Coronary artery (tissue), 2 donors: ENCODE data around the gene SLC35A4.
"Not testable (repeated sequence)": the region's sequence is repeated elsewhere in the genome, so short reads cannot be mapped to it uniquely, and the experiment has no call there.

Source experiments
- DNase-seq: peaks from one replicate; pipeline ENCODE4 v3.0.0-alpha.2; 2017; ENCODE audit warnings: low spot score
- H3K27ac ChIP-seq, 2 donors: fragments of 200-600 bp; sonication (generic); one replicate each; pipeline ENCODE4 v1.5.1; 2016 to 2019
- H3K4me3 ChIP-seq: fragments of 200-600 bp; sonication (generic); 2 replicates; pipeline ENCODE4 v1.5.1; 2016; ENCODE audit warnings: mild to moderate bottlenecking, moderate library complexity
- TF ChIP-seq, protein P1 (sequence below): fragments of 200-600 bp; sonication (generic); IDR thresholded peaks from one replicate; pipeline ENCODE4 v1.5.1; 2019; ENCODE audit warnings: antibody characterized with exemption

SLC35A4 gene

DNA sequence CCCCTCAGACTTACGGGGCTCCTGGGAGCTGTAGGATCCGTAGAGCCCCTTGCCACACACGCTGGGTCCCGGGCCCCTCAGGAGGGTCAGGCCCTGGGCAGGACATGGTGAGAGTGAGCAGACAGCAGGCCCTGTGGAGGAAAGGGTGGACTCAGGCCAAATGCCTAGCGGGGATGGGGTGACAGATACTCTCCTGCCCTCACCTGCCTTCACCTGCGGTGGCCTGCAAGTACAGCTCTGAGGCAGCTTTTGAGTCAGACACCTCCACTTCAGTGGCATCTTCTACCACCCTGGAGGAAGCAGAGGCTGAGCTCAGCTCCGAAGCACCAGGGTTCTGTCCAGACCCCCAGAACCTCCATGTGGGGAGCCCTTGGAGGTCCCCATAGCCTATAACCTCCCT lies 26.2 kb downstream of the SLC35A4 start:
- TF ChIP-seq, protein P1, sequence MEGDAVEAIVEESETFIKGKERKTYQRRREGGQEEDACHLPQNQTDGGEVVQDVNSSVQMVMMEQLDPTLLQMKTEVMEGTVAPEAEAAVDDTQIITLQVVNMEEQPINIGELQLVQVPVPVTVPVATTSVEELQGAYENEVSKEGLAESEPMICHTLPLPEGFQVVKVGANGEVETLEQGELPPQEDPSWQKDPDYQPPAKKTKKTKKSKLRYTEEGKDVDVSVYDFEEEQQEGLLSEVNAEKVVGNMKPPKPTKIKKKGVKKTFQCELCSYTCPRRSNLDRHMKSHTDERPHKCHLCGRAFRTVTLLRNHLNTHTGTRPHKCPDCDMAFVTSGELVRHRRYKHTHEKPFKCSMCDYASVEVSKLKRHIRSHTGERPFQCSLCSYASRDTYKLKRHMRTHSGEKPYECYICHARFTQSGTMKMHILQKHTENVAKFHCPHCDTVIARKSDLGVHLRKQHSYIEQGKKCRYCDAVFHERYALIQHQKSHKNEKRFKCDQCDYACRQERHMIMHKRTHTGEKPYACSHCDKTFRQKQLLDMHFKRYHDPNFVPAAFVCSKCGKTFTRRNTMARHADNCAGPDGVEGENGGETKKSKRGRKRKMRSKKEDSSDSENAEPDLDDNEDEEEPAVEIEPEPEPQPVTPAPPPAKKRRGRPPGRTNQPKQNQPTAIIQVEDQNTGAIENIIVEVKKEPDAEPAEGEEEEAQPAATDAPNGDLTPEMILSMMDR: no peak

DNA sequence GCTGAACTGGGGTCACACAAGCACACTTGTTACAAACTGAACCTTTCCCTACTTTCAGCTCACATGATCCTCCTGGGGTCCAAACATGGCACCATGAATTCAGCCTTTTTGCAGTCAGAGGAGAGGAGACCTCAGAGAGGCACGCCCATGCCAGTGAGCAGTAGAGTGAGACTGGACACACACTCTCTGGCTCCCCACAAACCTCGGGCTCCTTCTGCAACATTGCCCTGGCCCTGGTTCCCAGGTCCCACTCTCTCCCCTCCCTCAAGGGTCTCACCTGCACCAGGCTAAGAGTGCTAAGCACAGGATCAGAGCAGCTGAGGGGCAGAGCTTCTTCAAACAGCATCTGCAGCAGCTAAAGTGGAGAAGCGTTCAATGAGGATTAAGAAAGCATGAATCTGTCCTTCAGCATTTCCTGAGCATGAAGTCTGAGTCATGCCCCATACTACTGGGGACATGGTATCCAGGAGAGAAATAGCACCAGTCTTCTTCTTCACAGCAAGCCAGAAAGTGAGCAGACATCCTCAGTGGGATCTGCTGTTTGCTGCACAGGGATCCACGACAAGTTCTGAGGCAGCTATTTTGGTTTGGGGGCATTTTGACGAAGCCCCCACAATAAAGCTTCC lies 27.2 kb downstream of the SLC35A4 start:
- DNase-seq: no peak
- TF ChIP-seq, protein P1: no peak
- Histone ChIP-seq H3K4me3 (peak overlapping the region; percentile 33), H3K27ac (peak overlapping the region in 1 of 2 donors; percentile 72)

More for the DNA sequence above, 26.2 kb downstream of the SLC35A4 start:
- DNase-seq: no peak
- H3K4me3 ChIP-seq: peak overlapping the region; percentile 33
- peak overlapping the region in 1 of 2 donors; percentile 72 for H3K27ac ChIP-seq

DNA sequence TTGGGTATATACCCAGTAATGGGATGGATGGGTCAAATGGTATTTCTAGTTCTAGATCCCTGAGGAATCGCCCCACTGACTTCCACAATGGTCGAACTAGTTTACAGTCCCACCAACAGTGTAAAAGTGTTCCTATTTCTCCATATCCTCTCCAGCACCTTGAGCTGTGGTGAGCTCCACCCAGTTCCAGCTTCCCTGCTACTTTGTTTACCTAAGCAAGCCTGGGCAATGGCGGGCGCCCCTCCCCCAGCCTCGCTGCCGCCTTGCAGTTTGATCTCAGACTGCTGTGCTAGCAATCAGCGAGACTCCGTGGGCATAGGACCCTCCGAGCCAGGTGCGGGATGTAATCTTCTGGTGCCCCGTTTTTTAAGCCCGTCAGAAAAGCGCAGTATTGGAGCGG lies 28.4 kb downstream of the SLC35A4 start:
- not testable (repeated sequence) for H3K4me3 ChIP-seq, H3K27ac ChIP-seq, DNase-seq

DNA sequence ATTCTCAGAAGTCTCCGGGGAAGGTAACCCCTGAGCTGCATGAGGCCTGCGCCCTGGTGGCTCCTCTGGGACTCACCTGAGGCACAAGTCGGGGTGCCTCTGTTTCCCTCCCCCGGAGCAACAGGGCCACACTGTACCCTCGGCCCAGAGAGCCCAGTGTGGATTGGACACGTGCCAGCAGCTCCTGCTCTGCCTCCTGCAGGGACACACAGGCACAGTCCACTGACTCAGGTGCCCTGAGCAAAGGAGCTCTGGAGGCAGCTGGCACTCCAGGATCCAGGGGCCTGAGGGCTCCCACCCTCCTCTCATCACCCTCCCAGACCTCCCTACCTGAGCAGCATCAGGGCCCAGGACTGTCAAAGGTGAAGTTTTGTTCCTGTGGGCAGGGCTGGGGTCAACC lies 29.5 kb downstream of the SLC35A4 start:
- DNase-seq: no peak
- H3K27ac ChIP-seq: peak overlapping the region in 1 of 2 donors; percentile 66
- no peak overlapping the region for H3K4me3 ChIP-seq
- TF ChIP-seq, protein P1: no peak

DNA sequence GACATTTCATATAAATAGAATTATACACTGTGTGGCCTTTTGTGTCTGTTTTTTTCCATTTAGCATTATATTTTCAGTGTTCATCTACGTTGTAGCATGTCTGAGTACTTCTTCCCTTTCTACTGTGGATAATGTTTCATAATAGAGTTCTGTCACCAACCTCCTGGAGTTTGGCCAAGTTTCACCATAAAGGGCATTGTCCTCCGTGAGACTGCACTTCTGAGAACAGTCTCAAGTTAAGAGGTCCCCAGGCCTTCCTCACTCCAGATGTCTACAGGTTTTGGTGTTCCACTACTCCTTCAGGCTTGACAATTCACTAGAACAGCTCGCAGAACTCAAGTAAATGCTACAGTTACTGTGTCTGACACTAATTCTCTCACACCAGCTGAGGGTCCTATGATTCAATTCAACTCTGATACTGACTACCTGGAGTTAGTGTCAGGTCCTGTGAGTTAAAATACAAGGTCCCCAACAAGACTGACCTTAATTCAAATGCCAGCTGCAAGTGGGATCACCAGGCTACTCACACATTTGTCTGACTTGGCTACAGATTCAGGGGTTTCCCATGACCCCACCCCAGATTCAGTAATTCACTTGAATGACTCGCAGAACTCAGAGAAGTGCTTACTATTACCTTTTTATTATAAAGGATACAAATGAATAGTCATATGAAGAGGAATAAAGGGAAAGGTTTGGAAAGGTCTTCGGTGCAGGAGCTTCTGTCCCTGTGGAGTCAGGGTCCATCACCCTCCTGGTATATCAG lies 31.1 kb downstream of the SLC35A4 start:
- TF ChIP-seq, protein P1: no peak
- Histone ChIP-seq H3K4me3 (no peak overlapping the region), H3K27ac (peak overlapping the region in 1 of 2 donors; percentile 65)
- DNase-seq: no peak

DNA sequence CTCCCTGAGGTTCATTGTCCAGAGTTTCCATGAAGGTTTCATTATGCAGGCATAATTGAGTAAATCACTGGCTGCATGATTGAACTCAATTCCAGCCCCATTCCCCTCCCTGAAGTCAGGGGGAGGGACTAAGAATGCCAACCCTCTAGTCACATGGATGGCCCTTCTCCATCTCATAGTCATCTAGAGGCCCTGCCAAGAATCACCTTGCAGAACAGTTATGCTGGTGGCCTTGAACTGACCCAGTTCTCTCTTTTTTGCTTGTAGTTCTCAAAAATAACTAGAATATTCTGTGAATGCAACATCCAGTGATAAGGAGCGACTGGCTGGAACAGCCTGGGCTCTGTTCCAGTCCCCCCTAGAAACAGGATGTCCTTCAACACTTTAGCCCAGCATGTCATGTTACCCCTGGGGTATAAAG lies 31.7 kb downstream of the SLC35A4 start:
- DNase-seq: no peak
- H3K4me3 ChIP-seq: no peak overlapping the region
- TF ChIP-seq, protein P1: no peak
- peak overlapping the region in 1 of 2 donors; percentile 65 for H3K27ac ChIP-seq

DNA sequence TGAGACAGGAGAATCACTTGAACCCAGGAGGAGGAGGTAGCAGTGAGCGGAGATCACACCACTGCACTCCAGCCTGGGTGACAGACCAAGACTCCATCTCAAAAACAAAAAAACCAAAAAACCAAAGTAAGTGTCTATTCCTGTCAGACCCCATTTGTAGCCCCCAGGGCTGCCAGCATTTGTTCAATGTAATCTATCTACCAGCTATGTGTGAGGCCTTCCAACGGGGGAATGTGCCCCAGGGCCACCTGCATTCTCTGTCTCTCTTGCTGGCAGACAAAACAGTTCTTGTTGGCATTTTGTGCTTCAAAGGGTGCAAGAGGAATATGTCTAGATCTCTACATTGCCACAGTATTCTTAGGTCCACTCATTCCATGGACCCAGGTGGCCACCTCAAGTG lies 34.2 kb downstream of the SLC35A4 start:
- H3K27ac ChIP-seq: peak overlapping the region in 1 of 2 donors; percentile 7
- no peak overlapping the region for H3K4me3 ChIP-seq
- DNase-seq: no peak
- TF ChIP-seq, protein P1: no peak
